HL-60 (cell line): Measurements from ENCODE around the gene BDNF.

Experiments
- GABPA ChIP-seq: IDR thresholded peaks from 2 replicates; pipeline ENCODE4 v1.6.1; 2012; ENCODE audit warnings: low read depth
- POLR2AphosphoS5 ChIP-seq: IDR thresholded peaks from 2 replicates; pipeline ENCODE4 v1.6.1; 2012; ENCODE audit warnings: low read depth
- REST ChIP-seq: IDR thresholded peaks from 2 replicates; pipeline ENCODE4 v1.6.1; 2012; ENCODE audit warnings: low read depth; ENCODE audit not compliant: insufficient replicate concordance
- TF ChIP-seq, protein P1 (sequence below): IDR thresholded peaks from one replicate; pipeline ENCODE4 v1.5.1; 2011; ENCODE audit warnings: low read length, control low read depth, inconsistent platforms; ENCODE audit not compliant: insufficient read depth

DNA sequence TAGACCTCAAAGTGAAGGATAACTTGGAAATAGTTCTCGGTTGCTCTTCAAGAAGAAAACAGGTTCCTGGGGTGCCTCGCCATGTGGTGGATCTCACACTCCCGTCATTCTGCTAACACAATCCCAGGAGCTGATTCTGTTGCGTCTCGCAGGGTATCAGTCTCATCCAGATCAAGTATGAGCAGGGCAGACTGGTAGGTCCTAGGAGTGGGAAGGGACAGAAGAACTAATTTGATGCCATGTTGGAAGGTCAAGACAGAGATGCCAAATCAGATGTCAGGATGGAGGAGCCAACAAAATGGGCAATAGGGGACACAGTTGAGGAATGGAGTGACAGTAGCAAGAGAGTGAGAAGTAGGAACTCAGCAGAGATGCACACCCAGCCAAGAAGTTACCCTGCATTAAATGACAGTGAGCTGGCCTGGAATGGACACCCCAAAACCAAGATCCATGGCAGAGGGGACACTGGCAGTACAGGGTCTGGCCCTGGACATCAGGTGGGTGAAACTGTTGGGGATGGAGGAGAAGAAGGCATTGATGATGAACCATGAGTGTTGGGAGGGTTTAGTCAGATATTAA is 76.2 kb downstream of the BDNF start:
- TF ChIP-seq, protein P1, sequence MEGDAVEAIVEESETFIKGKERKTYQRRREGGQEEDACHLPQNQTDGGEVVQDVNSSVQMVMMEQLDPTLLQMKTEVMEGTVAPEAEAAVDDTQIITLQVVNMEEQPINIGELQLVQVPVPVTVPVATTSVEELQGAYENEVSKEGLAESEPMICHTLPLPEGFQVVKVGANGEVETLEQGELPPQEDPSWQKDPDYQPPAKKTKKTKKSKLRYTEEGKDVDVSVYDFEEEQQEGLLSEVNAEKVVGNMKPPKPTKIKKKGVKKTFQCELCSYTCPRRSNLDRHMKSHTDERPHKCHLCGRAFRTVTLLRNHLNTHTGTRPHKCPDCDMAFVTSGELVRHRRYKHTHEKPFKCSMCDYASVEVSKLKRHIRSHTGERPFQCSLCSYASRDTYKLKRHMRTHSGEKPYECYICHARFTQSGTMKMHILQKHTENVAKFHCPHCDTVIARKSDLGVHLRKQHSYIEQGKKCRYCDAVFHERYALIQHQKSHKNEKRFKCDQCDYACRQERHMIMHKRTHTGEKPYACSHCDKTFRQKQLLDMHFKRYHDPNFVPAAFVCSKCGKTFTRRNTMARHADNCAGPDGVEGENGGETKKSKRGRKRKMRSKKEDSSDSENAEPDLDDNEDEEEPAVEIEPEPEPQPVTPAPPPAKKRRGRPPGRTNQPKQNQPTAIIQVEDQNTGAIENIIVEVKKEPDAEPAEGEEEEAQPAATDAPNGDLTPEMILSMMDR, result no peak
- TF ChIP-seq POLR2AphosphoS5, result no peak
- no peak for TF ChIP-seq GABPA
- no peak for TF ChIP-seq REST
